ENCODE results near the gene NPNT.

- TF ChIP-seq CTCF (conservative IDR thresholded peaks at IDR 0.05; ENCODE audit: low read length) (no peak), EZH2phosphoT487 (IDR thresholded peaks at IDR 0.05; ENCODE audit: borderline replicate concordance) (no peak)
These were observed 70.8 kb downstream of the NPNT start for GRCh38 chr4:105966051-105966450.

Measured in Loucy (cell line).